ENCODE measurements around the gene SCG3. TPM values are rescaled to one million over a fixed set of nuclear protein-coding genes. Genes with fewer than 3 reads are reported as not detected.
A peak's percentile ranks its signal among the peaks of the same experiment; 100 is the strongest.
"Not testable (repeated sequence)": the region's sequence is repeated elsewhere in the genome, so short reads cannot be mapped to it uniquely, and the experiment has no call there.

SCG3 gene
- total and polyA plus RNA-seq, 4 donors = 0.14 to 1.3 (median 0.26) TPM

DNA sequence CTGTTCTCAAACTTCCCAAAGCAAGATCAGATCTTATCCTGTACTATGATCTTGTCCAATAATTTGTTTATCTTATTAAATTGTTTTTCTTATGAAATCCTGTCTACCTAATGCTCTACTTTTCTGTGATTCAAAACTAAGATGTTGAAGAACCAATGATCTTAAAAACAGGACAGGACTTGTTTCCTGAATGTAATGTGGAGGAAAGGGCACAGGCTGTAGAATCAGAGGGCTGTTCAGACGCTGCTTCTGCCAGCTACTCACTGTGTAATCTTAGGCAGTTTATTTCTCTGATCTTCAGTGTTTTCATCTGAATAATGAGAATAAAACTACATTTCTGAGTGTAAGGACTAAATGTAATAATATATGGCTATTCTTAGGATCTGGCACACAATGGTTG is 38.6 kb upstream of the SCG3 start:
- WGBS, 2 donors = 47 to 62% methylated on average over 1 of the region's 1 CpG
- Histone ChIP-seq H3K4me1 (ENCODE audit: control insufficient read depth in 5 of 5, insufficient read depth in 5 of 5, low read length in 5 of 5) (peaks cover 0 to 6% (median 0%) of the 10 kb centered on the region in 5 donors), H3K4me3 (no peak overlapping the region), H3K9ac (ENCODE audit: insufficient read depth in 1 of 2, low read length in 2 of 2) (no peak overlapping the region), H3K27me3 (ENCODE audit: control insufficient read depth in 3 of 3, insufficient read depth in 3 of 3, low read length in 2 of 3) (peaks cover 0 to 3% (median 0%) of the 10 kb centered on the region in 3 donors), H3K27ac (ENCODE audit: low read depth in 1 of 2, low read length in 1 of 2) (no peak overlapping the region), H3K9me3 (ENCODE audit: control insufficient read depth in 4 of 4, insufficient read depth in 3 of 4, low read length in 3 of 4) (no peaks in the 10 kb centered on the region), H3K36me3 (ENCODE audit: control insufficient read depth in 4 of 4, insufficient read depth in 4 of 4, low read length in 4 of 4) (no peaks in the 10 kb centered on the region)
- no peak for ATAC-seq (ENCODE audit: insufficient read depth, low FRiP score)
- TF ChIP-seq, protein P1, sequence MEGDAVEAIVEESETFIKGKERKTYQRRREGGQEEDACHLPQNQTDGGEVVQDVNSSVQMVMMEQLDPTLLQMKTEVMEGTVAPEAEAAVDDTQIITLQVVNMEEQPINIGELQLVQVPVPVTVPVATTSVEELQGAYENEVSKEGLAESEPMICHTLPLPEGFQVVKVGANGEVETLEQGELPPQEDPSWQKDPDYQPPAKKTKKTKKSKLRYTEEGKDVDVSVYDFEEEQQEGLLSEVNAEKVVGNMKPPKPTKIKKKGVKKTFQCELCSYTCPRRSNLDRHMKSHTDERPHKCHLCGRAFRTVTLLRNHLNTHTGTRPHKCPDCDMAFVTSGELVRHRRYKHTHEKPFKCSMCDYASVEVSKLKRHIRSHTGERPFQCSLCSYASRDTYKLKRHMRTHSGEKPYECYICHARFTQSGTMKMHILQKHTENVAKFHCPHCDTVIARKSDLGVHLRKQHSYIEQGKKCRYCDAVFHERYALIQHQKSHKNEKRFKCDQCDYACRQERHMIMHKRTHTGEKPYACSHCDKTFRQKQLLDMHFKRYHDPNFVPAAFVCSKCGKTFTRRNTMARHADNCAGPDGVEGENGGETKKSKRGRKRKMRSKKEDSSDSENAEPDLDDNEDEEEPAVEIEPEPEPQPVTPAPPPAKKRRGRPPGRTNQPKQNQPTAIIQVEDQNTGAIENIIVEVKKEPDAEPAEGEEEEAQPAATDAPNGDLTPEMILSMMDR (IDR thresholded peaks at IDR 0.05; ENCODE audit: control extremely low read depth, extremely low read depth) = no peak
- no peak for DNase-seq

DNA sequence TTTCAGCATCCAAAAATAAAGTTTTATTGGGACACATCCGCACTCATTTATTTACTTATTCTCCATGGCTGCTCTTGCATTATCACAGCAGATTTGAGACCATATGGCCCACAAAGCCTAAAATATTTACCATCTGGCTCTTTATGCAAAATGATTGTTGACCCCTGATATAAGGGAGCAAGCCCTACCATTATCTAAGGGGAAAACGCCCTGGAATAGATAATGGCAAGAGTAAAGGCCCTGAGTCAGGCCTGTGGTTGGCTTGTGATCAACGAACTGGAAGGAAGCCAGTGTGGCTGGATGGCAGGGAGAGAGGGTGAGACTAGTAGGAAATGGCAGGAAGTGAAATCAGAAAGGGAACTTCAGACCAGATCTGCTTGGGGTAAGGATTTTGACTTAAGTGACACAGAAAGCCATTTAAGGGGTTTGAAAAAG is 34.2 kb upstream of the SCG3 start:
- DNase-seq = peak in 1 of 3 donors; percentile 10
- no peaks in the 10 kb centered on the region for H3K9me3 ChIP-seq (ENCODE audit: control insufficient read depth in 4 of 4, insufficient read depth in 3 of 4, low read length in 3 of 4)
- ATAC-seq (ENCODE audit: insufficient read depth, low FRiP score) = no peak
- H3K27ac ChIP-seq (ENCODE audit: low read depth in 1 of 2, low read length in 1 of 2) = no peak overlapping the region
- H3K27me3 ChIP-seq (ENCODE audit: control insufficient read depth in 3 of 3, insufficient read depth in 3 of 3, low read length in 2 of 3) = peaks cover 0 to 3% (median 0%) of the 10 kb centered on the region in 3 donors
- TF ChIP-seq, protein P1 (IDR thresholded peaks at IDR 0.05; ENCODE audit: control extremely low read depth, extremely low read depth) = no peak
- H3K36me3 ChIP-seq (ENCODE audit: control insufficient read depth in 4 of 4, insufficient read depth in 4 of 4, low read length in 4 of 4) = no peaks in the 10 kb centered on the region
- no peak overlapping the region for H3K4me3 ChIP-seq
- no peak overlapping the region for H3K9ac ChIP-seq (ENCODE audit: insufficient read depth in 1 of 2, low read length in 2 of 2)
- no peaks in the 10 kb centered on the region for H3K4me1 ChIP-seq (ENCODE audit: control insufficient read depth in 5 of 5, insufficient read depth in 5 of 5, low read length in 5 of 5)
- 40 to 45% methylated on average over 3 of the region's 3 CpGs for WGBS, 2 donors

DNA sequence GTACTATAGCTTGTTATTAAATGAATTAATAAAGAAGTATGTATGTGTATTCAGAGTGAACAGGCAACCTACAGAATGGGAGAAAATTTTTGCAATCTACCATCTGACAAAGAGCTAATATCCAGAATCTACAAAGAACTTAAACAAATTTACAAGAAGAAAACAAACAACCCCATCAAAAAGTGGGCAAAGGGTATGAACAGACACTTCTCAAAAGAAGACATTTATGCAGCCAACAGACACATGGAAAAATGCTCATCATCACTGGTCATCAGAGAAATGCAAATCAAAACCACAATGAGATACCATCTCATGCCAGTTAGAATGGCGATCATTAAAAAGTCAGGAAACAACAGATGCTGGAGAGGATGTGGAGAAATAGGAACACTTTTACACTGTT is 33.2 kb upstream of the SCG3 start:
- H3K4me1 ChIP-seq (ENCODE audit: control insufficient read depth in 5 of 5, insufficient read depth in 5 of 5, low read length in 5 of 5); ATAC-seq (ENCODE audit: insufficient read depth, low FRiP score); H3K9me3 ChIP-seq (ENCODE audit: control insufficient read depth in 4 of 4, insufficient read depth in 3 of 4, low read length in 3 of 4); H3K36me3 ChIP-seq (ENCODE audit: control insufficient read depth in 4 of 4, insufficient read depth in 4 of 4, low read length in 4 of 4); DNase-seq; H3K4me3 ChIP-seq; H3K9ac ChIP-seq (ENCODE audit: insufficient read depth in 1 of 2, low read length in 2 of 2); H3K27ac ChIP-seq (ENCODE audit: low read depth in 1 of 2, low read length in 1 of 2); H3K27me3 ChIP-seq (ENCODE audit: control insufficient read depth in 3 of 3, insufficient read depth in 3 of 3, low read length in 2 of 3): not testable (repeated sequence)
- 50% methylated on average over 1 of the region's 1 CpG; no CpG with 5 or more reads in 1 of the 2 donors for WGBS, 2 donors

DNA sequence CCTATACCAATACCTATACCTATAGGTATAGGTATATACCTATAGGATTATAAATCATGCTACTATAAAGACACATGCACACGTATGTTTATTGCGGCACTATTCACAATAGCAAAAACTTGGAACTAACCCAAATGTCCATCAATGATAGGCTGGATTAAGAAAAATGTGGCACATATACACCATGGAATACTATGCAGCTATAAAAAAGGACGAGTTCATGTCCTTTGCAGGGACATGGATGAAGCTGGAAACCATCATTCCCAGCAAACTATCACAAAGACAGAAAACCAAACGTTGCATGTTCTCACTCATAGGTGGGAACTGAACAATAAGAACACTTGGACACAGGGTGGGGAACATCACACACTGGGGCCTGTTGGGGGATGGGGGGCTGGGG is 32.7 kb upstream of the SCG3 start:
- not testable (repeated sequence) for H3K36me3 ChIP-seq (ENCODE audit: control insufficient read depth in 4 of 4, insufficient read depth in 4 of 4, low read length in 4 of 4); H3K9ac ChIP-seq (ENCODE audit: insufficient read depth in 1 of 2, low read length in 2 of 2); H3K9me3 ChIP-seq (ENCODE audit: control insufficient read depth in 4 of 4, insufficient read depth in 3 of 4, low read length in 3 of 4); H3K27me3 ChIP-seq (ENCODE audit: control insufficient read depth in 3 of 3, insufficient read depth in 3 of 3, low read length in 2 of 3); H3K4me1 ChIP-seq (ENCODE audit: control insufficient read depth in 5 of 5, insufficient read depth in 5 of 5, low read length in 5 of 5); DNase-seq; H3K4me3 ChIP-seq; ATAC-seq (ENCODE audit: insufficient read depth, low FRiP score); H3K27ac ChIP-seq (ENCODE audit: low read depth in 1 of 2, low read length in 1 of 2)
- WGBS, 2 donors = 80 to 89% methylated on average over 4 of the region's 4 CpGs

Measured in lung (tissue), 12 donors.